GM12875 (cell line): ENCODE results near the gene TOM1L2.

Experiments
- H3K4me3 ChIP-seq: one replicate; pipeline ENCODE4 v1.5.1; 2011; ENCODE audit warnings: low read depth, low read length, control low read depth
- TF ChIP-seq, protein P1 (sequence below): IDR thresholded peaks from 2 replicates; pipeline ENCODE4 v1.5.1; 2011; ENCODE audit warnings: low read depth, mild to moderate bottlenecking, control low read depth, inconsistent platforms, low read length, moderate library complexity, borderline replicate concordance; ENCODE audit not compliant: insufficient read depth

TOM1L2 gene

DNA sequence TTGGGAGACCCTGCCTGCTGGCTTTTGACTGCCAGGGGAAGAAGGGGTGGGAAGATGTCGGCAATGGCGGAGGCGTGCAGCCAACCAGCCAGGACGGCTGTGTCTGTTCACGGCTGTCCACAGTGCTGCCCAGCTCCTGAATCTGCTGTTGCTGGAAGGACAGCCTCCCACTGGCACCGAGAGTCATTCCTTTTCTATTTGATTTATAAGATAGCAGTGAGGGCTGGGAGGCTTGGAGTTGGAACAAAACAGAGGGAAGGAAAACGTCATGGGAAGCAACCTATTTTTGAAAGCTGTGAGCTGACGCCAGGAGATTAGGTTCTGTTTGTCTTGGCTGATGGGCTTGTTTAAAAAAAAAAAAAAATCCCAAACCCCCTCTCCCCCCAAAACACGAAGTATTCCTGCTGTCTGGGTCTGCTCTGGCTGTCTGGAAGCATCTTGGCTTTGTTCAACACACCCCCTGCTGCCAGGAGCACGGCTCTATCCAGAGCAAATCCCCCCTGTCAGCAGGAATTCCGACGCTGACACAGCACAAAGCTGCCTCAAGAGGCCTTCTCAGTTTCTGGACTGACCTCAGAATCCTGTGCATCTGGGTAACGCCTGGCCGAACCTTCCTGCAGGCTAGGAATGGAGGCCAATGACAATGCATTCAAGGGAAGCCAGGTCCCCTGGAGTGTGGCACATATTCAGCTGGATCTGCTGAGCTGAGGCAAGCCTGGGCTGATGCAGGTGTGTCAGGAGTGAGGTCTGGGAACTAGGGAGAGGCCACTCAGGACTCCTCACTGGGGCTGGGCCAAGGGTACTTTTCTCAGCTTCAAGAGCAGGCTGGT lies 94.5 kb downstream of the TOM1L2 start:
- TF ChIP-seq, protein P1, sequence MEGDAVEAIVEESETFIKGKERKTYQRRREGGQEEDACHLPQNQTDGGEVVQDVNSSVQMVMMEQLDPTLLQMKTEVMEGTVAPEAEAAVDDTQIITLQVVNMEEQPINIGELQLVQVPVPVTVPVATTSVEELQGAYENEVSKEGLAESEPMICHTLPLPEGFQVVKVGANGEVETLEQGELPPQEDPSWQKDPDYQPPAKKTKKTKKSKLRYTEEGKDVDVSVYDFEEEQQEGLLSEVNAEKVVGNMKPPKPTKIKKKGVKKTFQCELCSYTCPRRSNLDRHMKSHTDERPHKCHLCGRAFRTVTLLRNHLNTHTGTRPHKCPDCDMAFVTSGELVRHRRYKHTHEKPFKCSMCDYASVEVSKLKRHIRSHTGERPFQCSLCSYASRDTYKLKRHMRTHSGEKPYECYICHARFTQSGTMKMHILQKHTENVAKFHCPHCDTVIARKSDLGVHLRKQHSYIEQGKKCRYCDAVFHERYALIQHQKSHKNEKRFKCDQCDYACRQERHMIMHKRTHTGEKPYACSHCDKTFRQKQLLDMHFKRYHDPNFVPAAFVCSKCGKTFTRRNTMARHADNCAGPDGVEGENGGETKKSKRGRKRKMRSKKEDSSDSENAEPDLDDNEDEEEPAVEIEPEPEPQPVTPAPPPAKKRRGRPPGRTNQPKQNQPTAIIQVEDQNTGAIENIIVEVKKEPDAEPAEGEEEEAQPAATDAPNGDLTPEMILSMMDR: no peak
- no peak overlapping the region for H3K4me3 ChIP-seq

DNA sequence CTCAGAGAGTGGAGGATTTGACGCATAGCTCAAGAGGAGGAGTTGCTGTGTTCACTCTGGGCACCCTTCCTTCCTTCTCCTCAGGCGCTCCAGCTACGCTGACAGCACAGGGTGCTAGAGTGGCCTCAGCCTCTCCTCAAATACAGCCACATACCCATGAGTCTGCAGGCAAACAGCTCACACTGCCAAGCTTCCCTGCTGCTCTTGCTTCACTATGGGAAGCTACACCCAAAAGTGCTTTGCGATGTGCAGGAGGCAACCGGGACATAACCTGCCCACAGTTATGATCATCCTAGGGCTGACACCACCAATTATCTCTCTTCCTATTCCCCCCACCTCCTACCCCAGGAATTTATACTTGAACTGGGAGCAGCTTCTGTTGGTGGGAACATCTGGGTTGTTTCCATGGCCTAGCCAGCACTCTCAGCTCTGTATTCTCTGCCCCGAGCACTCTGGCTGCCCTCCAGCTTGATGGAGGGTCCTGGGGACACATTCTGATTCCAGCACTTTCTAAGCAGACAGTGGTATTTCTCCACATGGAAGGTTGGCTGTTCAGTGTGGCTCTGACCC lies 95.2 kb downstream of the TOM1L2 start:
- H3K4me3 ChIP-seq: no peak overlapping the region

DNA sequence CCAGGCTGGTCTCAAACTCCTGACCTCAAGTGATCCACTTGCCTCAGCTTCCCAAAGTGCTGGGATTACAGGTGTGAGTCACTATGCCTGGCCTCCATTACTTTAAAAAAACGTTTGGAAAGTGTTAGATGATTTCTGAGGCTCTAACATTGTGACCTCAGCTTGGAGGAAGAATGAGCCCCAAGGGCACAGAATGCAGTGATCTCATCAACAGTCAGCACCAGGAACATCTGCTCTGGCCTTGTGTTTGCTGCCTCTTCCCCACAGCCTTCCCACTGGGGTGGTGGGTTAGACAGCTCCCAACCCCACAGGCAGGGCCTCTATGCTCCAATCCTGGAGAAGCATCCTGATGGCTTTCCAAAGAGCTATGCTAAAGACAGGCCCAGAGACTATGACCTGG lies 97.7 kb downstream of the TOM1L2 start:
- TF ChIP-seq, protein P1: no peak
- H3K4me3 ChIP-seq: no peak overlapping the region

More for the DNA sequence above, 95.2 kb downstream of the TOM1L2 start:
- TF ChIP-seq, protein P1: no peak

DNA sequence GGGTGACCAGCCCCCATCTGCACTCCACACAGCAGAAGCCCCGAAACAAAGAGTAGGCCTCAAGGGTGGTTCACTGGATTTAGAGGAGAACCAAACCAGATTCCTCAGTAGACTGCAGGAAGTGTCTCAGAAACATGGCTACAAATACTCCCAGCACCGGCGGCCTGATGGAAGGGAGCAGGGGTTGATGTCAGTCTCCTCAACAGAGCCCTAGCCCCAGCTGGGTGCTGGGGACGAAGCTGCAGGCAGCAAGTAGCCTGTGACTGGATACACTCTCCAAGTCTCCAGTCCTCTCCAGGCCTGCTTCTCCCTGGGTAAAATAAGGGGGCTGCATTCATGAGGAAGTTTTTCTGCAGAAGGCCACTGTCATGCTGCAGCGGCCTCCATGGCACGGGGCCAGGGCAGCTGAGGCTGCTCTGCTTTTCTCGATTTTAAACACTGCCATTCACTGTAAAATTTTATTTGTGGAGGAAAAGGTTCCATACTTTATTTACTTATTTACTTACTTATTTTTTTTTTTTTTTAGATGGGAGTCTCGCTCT lies 98.7 kb downstream of the TOM1L2 start:
- H3K4me3 ChIP-seq: no peak overlapping the region

DNA sequence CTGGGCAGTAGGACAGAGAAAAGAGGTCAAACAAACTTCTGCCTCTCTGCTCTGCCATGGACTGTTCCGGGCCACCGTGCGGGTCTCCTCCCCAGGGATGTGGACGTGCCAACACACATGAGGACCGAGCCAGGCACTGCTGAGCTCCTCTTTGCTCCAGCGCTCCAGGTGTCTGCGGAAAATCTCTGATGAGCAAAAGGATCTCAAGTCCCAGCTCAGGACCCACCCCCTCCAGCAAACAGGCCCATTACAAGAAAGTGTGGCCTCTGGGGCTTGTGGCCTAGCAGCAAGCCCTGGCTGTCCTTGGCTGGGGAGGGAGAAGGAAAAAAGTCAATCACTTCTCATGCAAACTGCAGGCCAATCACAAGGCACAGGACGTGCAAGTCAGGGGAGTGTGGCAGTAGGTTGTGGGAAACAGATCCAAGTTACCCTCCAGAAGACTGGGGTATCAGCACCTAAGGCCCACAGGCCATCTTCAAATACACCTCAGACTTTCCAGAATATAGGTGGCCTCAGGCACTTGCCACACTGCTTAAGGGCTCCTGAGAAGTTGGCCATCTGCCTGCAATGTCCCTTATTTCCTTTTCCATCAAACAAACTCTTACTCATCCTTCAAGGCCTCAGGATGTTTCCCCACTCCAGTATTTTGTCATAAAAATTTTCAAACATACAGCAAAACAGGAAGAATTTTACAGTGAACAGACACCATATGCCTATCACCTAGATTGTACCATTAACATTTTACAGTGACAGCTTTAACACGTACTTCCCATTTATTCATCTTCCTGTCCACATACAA lies 99.5 kb downstream of the TOM1L2 start:
- H3K4me3 ChIP-seq: no peak overlapping the region
- TF ChIP-seq, protein P1: no peak

More for the DNA sequence above, 98.7 kb downstream of the TOM1L2 start:
- TF ChIP-seq, protein P1: no peak

DNA sequence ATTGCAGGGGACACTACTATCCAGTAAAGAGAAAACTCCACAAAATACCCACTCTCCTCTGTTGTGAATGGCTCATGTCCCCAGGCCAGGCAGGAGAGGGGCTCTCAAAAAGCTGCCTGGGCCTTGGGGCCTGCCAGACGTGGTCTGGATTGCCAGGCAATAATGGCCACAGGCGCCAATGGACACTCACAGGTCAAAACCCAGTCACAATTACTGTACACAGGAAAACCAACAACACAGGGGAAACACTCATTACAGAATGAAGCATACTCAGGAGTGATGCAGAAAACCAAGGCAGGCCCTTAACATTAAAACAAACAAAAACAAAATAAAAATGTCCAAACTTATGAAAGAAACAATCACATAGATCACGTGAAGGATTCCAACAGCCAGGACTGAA lies 100.3 kb downstream of the TOM1L2 start:
- TF ChIP-seq, protein P1: no peak
- no peak overlapping the region for H3K4me3 ChIP-seq
